Activated CD4-positive, alpha-beta T cell treated with anti-CD3 and anti-CD28 coated beads for 1 hour (primary cell): ENCODE results near the gene TMEM120B.

Experiments
- DNase-seq: peaks from one replicate; pipeline ENCODE4 v3.0.0-alpha.2; 2020

The TMEM120B gene

DNA sequence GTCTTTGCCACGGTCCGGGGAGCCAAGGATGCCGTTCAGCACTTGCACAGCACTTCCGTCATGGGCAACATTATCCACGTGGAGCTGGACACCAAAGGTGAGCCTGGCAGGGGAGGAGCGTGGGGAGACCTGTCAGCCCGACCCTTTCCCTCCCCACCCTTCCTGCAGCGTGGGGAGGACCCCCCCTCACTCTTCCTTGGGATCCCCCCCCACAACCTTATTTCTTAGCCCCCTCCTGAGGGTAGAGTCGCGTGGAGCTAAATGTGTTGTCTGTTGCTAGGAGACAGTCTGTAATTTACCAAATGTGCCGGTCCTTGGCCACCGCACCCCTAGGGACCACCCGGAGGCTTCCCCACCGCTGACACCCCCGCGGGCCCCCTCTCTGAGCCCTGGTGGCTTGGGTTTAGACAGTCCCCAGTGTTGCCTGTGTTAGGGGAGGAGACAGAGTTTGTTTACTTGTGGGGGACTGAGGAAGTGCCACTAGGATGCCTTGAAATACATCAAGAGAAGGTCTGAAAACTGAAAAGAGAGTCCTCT, 93.5 kb downstream of the TMEM120B start:
- no peak for DNase-seq

GRCh38 chr12:121806546-121807423, 94.2 kb downstream of the TMEM120B start:
- DNase-seq = no peak

DNA sequence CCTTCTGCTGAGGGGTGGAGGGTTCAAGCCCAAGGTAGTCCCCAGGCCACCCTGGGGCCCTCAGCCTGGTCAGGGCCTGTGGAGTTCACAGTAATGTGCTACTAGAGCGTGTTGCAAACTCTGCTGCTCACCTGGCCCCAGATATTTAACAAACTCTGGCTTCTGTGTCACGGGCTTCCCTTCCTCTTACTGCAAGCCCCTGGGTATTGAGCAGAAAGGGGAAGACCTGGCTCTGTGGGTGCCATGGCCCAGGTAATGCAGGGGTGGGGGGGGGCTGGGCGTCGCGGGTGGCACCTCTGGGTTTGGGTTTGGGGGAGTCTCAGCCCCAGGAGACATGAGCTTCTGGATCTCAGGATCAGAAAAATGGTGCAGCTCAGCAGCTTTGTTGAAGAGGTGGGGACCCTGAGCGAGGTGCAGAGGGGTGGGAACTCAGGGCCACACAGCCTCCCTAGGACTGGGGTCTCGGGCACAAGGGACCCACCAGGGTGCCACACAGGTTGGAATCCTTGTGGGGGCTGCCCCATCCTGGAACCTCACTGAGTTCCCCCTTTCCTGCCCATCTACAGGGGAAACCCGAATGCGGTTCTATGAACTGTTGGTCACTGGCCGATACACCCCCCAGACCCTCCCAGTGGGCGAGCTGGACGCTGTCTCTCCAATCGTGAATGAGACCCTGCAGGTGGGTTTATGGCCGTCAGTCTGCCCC, 95.2 kb downstream of the TMEM120B start:
- DNase-seq = no peak

DNA sequence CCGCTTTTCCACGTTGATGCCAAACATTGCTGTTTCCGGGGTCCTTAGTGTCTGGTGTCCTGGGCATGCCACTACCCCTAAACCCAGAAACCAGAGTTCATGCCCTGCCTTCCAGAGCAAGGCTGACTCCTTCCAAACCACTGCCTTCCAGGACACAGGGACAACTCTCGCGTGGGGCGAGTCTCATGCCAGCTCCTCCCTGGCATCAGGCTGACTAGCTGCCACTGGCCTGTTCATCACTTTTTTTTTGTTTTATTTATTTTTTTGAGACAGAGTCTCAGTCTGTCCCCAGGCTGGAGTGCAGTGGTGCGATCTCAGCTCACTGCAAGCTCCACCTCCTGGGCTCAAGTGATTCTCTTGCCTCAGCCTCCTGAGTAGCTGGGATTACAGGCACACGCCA, 96.1 kb downstream of the TMEM120B start:
- no peak for DNase-seq

- DNase-seq = no peak
Measured at GRCh38 chr12:121809712-121810116, 97.2 kb downstream of the TMEM120B start.

GRCh38 chr12:121810234-121810817, 97.8 kb downstream of the TMEM120B start:
- no peak for DNase-seq

GRCh38 chr12:121810833-121811433, 98.4 kb downstream of the TMEM120B start:
- no peak for DNase-seq

DNA sequence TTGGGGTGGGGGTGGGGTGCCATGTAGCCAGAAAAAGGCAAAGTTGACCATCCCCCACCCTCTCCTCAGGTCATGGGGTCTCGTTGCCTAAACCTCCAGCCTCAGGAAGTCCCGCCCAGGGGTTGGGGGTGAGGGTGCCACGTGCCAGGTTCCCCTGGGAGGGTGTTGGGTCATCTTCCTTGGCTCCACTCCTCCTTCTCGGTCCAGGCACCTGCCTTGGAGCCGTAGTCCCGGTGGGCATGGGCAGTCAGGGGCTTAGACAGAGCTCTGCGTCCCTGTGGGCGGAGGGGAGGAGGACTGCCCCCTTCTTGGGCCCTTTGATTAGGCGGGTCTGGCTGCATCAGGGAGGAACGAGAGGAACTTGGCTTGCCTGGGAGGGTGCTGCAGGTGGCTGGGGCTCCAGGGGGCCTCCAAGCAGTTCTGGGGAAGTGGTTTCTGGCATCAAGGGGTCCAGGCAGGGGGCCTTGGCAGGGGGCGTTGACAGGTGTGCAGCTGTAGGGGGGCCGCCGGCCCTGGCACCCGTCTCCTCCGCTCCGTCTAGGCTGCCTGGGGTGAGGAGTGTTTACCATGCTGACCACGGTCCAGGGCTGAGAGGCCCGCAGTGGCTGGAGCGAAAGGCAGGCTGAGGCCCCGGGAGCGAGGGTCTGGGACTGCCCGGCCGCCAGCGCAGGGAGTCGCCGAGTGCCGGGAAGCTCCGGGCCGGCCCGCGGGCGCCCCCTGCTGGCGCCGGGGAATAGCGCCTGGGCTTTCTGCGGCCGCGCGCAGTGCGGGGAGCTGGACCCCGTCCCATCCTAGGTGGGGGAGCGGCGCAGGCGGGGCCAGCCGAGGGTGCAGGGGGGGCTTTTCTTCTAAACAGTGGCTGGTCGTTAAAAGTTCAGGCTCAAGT, 99.1 kb downstream of the TMEM120B start:
- DNase-seq = peak; percentile 58

- DNase-seq = no peak
Measured at GRCh38 chr12:121812320-121812871, 99.8 kb downstream of the TMEM120B start.

DNA sequence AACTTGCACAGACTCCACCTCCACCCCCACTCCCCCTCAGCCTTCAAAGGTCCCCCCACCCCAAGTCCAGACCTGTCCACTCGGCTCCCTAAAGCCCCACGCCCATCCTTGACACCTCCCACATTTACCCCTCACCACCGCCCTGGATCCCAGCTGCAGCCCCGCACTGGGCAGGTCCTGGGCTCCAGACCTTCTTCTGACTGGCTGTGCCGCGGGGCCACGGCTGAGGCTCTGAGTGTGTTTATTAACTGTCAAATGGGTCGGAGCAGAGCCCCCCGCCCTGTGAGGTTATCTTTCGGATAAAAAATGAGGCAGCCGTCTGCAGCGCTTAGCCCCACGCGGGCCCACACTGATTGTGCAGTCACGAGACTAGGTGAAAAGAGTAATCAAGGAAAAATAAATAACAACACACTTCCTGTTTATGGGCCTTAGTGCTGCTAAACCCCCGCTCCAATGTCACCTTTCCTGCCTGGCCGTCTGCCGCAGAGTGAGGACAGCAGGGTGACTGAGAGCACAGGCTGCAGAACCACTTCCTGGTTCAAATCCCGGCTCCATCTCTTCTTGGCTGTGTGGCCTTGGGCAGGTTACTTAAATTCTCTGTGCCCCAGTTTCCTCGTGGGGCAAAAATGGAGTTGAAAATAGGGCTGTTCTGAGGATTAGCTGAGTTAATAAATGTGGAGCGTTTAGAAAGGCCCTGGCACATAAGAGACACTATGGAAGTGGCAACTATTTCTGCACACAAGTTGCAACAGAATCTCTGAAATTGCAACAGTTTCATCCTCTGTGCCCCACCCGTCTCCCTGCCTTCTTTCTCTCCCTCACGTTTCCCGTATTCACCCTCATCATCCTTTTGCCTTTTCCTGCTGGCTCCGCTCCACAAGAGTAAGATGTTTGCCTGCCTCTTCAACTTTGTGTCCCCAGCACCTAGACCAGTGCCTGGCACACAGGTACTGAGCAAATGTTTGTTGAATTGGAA, 100.7 kb downstream of the TMEM120B start:
- no peak for DNase-seq

- DNase-seq = no peak
Measured at GRCh38 chr12:121813951-121814350, 101.4 kb downstream of the TMEM120B start.

- no peak for DNase-seq
Measured at GRCh38 chr12:121814429-121815119, 102.0 kb downstream of the TMEM120B start.

DNA sequence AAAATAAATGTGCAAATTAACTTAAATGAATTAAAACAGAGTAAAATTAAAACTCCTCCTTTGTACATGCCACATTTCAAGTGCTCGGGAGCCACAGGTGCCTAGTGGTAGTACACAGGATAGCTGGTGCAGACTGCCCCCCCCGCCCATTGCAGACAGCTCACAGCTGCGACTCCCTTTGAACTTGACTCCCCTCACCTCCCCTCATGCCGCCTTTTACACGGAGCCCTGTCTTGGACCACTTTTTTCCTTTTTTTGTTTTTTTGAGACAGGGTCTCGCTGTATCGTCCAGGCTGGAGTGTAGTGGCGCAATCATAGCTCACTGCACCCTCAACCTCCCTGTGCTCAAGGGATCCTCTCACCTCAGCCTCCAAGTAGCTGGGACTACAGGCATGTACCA, 102.7 kb downstream of the TMEM120B start:
- no peak for DNase-seq

GRCh38 chr12:121816925-121817647, 104.5 kb downstream of the TMEM120B start:
- no peak for DNase-seq

DNA sequence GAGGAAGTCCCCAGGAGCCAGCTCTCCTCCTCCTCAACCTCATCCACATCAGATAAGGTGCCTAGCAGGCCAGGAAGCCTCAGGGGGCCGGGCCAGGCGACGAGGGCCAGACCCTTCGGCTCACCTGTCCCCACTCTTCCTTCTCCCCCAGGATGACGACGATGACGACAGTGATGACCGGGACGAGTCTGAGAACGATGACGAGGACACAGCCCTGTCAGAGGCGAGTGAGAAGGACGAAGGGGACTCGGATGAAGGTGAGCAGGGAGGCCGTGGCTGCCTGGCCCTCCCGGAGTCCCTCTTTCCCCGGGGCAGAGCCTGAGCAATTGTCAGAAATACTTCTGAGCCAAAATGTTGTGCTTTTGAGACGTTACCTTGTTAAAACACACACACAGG, 105.1 kb downstream of the TMEM120B start:
- no peak for DNase-seq

DNA sequence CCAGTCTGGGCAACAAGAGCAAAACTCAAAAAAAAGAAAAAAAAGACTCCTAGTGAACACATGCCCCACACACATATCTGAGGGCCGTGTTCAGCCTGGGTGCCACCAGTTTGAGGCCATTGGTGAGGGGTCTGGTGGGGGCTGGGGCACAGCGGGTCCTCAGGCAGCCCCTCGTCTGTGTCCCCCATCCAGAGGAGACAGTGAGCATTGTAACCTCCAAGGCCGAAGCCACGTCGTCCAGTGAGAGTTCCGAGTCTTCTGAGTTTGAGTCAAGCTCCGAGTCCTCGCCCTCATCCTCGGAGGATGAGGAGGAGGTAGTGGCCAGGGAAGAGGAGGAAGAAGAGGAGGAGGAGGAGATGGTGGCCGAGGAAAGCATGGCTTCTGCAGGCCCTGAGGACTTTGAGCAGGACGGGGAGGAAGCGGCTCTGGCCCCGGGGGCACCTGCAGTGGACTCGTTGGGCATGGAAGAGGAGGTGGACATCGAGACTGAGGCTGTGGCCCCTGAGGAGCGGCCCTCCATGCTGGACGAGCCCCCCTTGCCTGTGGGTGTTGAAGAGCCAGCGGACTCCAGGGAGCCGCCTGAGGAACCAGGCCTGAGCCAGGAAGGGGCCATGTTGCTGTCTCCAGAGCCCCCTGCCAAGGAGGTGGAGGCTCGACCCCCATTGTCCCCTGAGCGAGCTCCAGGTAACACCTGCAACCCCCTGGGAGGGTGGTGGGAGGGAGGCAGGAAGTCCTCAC, 106.8 kb downstream of the TMEM120B start:
- DNase-seq = no peak

DNA sequence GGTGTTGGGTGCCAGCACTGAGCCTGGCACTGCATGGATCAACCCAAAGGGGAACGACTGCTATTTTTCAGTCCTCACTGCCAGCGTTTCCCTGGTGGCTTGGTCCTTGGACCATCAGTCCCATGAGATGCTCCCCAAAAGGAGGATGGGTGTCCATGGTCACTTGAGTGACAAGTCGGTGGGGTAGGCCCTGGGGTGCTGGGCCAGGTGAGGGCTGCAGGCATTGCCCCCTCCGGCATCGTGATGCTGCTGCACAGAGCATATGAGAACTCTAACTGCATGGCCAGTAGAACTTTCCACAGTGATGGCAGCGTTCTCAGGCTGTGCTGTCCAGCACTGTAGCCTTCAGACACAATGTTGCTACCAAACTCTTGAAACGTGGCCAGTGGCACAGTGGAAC, 107.5 kb downstream of the TMEM120B start:
- no peak for DNase-seq

GRCh38 chr12:121822393-121823100, 110.0 kb downstream of the TMEM120B start:
- DNase-seq = no peak
